Dedifferentiated amniotic fluid mesenchymal stem cell (primary cell): ENCODE data around the gene ANK3.
A peak's percentile ranks its signal among the peaks of the same experiment; 100 is the strongest.

ENCODE experiments used
- DNase-seq: peaks from one replicate; pipeline ENCODE4 v3.0.0-alpha.2; 2016; ENCODE audit errors: extremely low spot score

Gene ANK3

DNA sequence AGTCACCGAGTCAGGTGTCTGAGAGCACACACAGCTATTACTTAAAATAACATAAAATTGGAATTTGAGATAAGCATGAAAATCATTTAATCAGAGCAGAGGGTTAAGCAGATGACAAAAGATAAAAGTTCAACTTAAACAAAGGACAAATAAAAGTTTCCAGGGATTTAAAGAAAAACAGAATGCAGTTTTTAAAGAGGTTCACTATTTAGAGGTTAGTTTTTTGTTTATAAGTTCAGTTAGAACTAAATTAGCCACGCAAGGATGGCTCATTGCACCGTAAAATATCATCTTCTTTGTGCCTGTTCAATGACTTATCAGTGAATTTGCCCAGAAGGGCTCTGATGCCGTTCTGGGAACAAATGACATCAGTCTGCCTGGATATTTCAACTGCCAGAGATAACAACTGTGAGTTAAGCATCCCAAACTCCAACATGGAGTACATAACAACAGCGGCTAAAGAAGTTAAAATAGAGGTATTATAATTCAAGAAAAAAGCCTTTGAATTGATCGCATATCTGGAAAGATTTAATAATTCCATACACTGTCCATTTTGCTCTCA is 107.8 kb downstream of the ANK3 start:
- no peak for DNase-seq

DNA sequence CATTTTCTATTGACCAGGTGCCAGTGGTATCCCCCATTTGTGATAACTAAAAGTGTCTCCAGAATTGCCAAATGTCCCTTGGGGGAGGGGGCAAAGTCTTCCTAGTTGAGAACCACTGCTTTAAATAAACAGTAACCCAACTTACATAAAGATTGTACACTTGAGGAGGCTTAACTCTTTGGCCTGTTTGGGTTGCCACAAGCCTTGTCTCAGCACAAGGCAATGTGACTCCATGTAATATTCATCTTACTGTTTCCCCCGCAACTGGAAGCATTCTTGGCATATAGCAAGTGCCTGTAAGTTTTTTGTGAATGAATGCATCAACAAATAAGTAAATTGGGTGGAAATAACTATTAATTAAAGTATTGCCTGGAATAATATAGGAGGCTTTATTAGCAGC is 108.3 kb downstream of the ANK3 start:
- DNase-seq = peak; percentile 40

DNA sequence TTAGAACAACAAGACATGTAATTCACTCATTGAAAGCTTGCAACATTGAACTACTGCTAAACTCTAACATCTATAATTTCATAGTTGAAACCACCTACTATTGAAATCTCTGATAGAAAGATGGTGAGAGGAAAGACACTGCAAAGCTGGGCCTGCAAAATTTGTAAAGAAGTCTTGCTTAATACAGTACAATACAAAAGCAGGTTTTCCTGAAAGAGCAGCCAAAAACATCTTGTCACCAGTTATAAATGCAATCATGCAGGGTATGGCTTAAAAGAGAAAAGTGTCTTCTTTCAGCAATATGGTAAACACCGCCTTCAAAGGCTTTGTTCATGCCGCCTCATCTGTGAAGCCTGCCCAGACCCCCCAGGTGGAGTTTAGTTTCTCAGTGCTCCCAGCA is 109.2 kb downstream of the ANK3 start:
- no peak for DNase-seq

GRCh38 chr10:60277656-60278055 is 112.0 kb downstream of the ANK3 start:
- DNase-seq = no peak

DNA sequence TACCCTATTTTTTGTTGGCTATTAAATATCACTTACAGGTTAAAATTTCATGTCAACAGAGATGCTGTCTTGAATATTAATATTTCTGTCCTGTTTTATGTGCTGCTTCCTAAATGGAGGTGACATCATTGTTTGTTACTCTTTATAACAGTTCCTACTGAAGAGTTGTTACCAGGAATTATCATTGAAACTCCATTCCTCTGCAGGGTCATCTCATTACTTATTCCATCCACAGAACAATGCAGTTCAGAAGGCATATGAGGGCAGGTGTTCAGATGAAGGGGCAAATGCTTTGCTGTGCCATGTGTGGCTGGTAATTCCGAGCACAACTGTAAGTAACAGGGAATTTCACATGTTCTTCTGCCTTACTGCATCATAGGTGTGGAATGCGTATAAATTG is 113.4 kb downstream of the ANK3 start:
- DNase-seq = no peak

GRCh38 chr10:60271319-60272040 is 118.2 kb downstream of the ANK3 start:
- DNase-seq = no peak

GRCh38 chr10:60270426-60270825 is 119.2 kb downstream of the ANK3 start:
- no peak for DNase-seq

GRCh38 chr10:60267802-60268201 is 121.9 kb downstream of the ANK3 start:
- DNase-seq = no peak

DNA sequence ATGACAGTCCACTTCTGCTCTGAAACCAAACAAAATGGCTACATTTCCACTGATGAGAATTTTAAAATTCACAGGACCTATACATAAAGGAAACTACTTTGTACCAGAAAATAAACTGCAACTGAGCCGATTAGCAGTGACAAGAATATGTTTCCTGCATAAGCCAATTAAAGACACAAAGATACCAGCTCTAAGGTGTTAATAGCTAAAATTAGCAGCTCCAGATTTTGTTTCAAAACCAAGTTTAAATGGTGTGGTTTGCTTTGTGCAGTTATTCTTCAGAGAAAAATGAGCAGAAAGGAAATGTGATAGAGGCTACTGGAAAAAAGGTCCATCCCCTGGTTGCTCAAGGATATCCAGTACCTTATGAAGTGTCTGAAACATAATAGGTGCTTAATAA is 123.2 kb downstream of the ANK3 start:
- DNase-seq = no peak

DNA sequence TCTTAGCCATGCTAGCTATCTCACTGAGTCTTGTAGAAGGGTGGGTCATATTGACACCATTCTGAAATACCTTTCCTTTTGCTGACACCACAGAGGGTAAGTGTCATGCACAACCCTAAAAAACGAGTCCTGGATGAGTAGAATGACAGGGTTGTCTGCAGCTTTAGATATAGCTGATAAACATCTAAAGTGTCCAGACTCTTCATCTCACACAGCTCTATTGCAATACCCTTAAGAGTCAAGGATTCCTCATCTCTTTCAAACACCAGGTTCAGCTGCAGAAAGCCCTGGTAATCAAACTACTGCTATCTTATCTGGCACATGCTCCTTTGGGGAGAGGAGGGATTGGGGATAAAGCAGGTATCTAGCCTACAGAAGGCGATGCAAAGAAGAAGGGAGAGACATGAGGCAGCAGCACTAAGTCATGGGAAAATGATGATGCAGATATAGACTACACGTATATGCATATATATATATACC is 127.0 kb downstream of the ANK3 start:
- no peak for DNase-seq

DNA sequence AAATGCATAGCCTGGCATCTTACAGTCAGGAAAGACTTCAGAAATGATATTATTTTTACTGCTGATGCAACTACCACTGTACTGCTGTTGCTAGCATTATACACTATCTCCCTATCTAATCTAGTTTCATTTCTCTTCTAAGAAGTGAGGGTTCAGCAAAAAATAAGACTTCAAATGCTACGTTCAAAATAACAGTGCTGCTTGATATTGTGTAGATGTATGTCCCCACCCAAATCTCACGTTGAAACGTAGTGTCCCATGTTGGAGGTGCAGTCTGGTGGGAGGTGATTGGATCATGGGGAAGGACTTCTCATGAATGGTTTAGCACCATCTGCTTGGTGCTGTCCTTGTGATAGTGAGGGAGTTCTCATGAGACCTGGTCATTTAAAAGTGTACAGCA is 129.4 kb downstream of the ANK3 start:
- DNase-seq = no peak

GRCh38 chr10:60258429-60258797 is 131.3 kb downstream of the ANK3 start:
- DNase-seq = no peak

- DNase-seq = no peak
Measured at GRCh38 chr10:60257767-60258428, 131.8 kb downstream of the ANK3 start.

- DNase-seq = no peak
Measured at GRCh38 chr10:60254776-60255175, 134.9 kb downstream of the ANK3 start.

DNA sequence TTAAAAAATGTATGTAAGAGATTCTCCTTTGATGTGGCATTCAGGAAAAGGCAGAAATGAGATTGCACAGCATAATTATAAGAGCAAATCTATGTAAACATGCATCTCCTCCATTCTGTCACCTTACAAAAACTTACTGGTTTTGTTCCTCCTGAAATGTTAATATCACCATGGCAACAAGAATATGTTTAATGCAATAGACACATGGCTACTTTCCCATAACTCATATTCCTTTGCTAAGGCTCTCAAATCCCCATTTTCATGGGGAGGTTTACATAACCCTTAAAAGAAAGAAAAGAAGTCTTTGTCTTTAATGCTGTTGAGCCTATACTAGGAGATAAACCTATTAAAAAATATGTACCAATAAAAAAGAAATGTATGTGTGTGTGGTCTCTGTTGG is 136.2 kb downstream of the ANK3 start:
- no peak for DNase-seq

DNA sequence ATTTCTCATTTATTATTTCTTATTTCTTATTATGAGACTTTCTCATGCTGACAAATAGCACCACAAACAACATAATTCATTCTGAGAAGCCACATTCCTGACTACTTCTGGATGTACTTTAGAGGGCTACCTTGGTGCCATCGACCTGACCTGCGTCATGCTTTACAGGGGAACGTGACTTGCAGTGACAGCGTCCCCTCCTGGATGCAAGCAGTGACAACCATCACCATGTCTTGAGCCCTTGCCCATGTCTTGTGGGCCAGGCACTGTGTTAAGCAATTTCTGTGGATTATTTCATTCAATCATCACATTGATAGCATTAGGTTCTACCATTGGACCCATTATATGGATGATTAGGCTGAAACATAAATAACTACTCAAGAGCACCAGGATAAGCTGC is 137.0 kb downstream of the ANK3 start:
- DNase-seq = no peak

DNA sequence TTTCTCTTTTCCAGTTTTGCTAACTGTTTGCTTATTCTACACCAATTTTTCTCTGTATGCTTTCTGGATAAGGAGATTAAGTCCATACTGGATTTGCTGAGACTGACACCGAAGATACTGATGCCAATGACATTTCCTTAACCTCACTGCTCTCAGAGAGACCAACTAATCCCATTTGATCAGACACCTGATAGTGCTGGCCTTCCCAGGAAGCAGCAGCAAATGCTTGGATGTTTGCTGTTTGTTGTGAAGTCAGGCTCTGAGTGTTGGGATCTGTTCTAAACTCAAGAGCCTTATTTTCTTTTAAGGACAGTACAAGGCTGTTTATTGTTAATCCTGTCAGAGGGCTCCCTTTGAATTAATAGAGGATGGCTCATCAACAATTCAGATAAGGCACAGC is 143.3 kb downstream of the ANK3 start:
- no peak for DNase-seq

DNA sequence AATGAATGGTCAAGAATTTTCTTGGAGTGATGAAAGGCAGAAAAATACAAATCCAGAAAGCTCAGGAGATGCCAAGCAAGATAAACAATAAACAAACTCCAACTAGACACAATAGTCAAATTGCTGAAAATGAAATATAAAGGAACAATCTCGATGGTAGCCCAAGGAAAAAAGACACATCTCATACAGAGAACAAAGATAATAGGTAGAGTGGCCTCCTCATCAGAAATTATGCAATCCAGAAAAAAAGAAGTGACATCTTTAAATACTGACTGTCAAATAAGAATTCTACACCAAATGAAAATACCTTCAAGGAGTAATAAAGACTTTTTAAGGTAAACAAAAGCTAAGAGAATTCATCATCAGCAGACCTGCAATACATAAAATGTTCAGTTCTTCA is 150.4 kb downstream of the ANK3 start:
- no peak for DNase-seq

DNA sequence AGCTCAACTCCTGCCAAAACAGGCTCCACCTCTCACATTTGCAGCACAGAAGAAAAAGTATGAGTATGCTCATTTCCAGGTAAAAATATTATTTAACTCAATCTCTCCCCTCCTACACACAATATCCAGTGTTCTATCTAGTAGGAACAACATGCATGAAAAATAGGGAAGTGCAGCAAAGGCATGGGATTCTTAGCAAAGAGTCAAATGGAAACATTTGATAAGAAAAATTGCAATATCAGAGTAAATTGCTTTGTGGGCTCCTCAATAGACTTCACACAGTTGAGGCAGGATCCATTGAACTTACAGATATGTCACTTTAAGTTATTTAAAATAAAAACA is 150.9 kb downstream of the ANK3 start:
- no peak for DNase-seq

DNA sequence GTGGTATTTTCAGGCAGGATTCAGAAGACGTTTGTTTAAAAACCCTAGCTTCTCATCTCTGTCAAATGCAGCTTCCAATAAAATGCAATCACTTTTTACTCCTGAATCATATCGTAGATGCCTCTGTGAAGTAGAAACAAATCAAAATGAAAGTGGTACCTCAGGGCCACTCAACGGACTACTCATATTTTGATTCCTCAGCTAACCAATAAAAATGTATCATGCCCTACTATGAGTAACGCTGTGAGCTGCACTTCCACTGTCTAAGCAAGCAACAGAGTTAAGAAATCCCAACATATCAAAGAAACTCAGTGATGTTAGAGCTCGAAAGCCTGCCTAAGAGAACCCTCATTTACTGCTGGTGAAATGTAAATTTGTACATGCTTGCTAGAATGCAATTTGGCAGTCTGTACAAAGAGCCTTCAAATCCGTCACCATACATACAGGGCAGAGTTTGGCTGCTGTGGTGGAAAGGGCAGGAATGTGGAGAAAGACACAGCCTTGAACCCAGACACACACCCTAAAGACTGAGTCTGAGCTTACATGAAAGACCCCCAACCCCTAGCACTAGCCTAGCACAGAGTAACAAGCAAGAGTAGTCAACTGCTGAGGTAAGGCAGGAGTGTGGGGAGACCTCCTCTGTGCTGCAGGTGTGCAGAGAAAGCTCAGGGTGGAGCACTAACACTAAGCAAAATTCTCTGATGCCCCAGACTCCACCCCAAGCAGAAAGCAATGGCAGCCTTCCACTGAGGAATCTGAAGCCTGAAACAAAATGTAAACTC is 151.5 kb downstream of the ANK3 start:
- DNase-seq = peak; percentile 26

- no peak for DNase-seq
Measured at GRCh38 chr10:60236869-60237524, 152.7 kb downstream of the ANK3 start.

GRCh38 chr10:60235001-60235400 is 154.7 kb downstream of the ANK3 start:
- no peak for DNase-seq
